K562 (cell line): ENCODE data around the gene UBE2H.

Source experiments
- NONO ChIP-seq, 2 experiments: fragments of 200-400 bp in 1 of 2; fragments of 450-650 bp in 1 of 2; formaldehyde crosslinking in 1 of 2; IDR thresholded peaks; 2 replicates each; pipeline ENCODE4 v1.6.1; 2017; ENCODE audit warnings: low read depth in 2 of 2, mild to moderate bottlenecking in 2 of 2, moderate library complexity in 2 of 2, low read length in 1 of 2
- ZNF274 ChIP-seq: IDR thresholded peaks from 2 replicates; pipeline ENCODE4 v1.6.1; 2011; ENCODE audit warnings: low read depth, mild to moderate bottlenecking, low read length, moderate library complexity, borderline replicate concordance
- ZNF584 ChIP-seq: fragments of 200-800 bp; sonication (Bioruptor generic); IDR thresholded peaks from 2 replicates; pipeline ENCODE4 v1.6.1; 2016; ENCODE audit warnings: low read depth, mild to moderate bottlenecking, missing genetic modification characterization, missing compliant biosample characterization
- TF ChIP-seq, protein P1 (sequence below), 2 experiments: fragments of 450-650 bp; formaldehyde crosslinking in 1 of 2; IDR thresholded peaks; 2 replicates each; pipeline versions ENCODE4 v1.4.0 to v1.6.1; 2014 to 2020; ENCODE audit warnings: mild to moderate bottlenecking in 2 of 2, borderline replicate concordance in 1 of 2, low read depth in 1 of 2

DNA sequence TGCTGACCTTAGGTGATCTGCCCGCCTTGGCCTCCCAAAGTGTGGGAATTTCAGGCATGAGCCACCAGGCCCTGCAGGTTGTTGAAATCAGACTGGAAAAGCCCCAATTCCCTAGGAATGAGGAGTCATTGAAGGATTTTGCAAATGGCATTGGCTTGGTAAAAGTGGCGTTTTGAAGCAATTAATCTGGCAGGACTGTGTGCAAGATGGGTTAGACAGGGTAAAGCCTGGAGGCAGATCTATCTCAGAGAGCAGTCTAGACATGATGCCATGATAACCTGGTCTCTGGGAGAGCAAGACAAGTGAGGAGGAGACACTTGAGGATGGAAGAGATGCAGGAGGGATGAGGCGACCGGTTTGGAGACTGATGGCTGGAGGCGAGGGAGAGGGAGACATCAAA lies 45.7 kb upstream of the UBE2H start:
- TF ChIP-seq ZNF274 (no peak), ZNF584 (CRISPR knock-in tag) (no peak), NONO (IDR thresholded peaks at IDR 0.05; ENCODE audit: low read depth in 2 of 2, low read length in 1 of 2) (no peak)
- TF ChIP-seq, protein P1, sequence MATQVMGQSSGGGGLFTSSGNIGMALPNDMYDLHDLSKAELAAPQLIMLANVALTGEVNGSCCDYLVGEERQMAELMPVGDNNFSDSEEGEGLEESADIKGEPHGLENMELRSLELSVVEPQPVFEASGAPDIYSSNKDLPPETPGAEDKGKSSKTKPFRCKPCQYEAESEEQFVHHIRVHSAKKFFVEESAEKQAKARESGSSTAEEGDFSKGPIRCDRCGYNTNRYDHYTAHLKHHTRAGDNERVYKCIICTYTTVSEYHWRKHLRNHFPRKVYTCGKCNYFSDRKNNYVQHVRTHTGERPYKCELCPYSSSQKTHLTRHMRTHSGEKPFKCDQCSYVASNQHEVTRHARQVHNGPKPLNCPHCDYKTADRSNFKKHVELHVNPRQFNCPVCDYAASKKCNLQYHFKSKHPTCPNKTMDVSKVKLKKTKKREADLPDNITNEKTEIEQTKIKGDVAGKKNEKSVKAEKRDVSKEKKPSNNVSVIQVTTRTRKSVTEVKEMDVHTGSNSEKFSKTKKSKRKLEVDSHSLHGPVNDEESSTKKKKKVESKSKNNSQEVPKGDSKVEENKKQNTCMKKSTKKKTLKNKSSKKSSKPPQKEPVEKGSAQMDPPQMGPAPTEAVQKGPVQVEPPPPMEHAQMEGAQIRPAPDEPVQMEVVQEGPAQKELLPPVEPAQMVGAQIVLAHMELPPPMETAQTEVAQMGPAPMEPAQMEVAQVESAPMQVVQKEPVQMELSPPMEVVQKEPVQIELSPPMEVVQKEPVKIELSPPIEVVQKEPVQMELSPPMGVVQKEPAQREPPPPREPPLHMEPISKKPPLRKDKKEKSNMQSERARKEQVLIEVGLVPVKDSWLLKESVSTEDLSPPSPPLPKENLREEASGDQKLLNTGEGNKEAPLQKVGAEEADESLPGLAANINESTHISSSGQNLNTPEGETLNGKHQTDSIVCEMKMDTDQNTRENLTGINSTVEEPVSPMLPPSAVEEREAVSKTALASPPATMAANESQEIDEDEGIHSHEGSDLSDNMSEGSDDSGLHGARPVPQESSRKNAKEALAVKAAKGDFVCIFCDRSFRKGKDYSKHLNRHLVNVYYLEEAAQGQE (IDR thresholded peaks at IDR 0.05; ENCODE audit: borderline replicate concordance), result no peak
- TF ChIP-seq, protein P1 (CRISPR knock-in tag; IDR thresholded peaks at IDR 0.05; ENCODE audit: low read depth), result no peak
